GM19043 (cell line): ENCODE data around the gene TAF3.
"Not testable (repeated sequence)": the region's sequence is repeated elsewhere in the genome, so short reads cannot be mapped to it uniquely, and the experiment has no call there.

Experiments
- ATAC-seq: cut with Tn5 transposase; IDR thresholded peaks from one replicate; pipeline ENCODE4 v1.9.1; 2021; ENCODE audit warnings: low read depth; ENCODE audit not compliant: unreplicated experiment

Gene TAF3, protein sequence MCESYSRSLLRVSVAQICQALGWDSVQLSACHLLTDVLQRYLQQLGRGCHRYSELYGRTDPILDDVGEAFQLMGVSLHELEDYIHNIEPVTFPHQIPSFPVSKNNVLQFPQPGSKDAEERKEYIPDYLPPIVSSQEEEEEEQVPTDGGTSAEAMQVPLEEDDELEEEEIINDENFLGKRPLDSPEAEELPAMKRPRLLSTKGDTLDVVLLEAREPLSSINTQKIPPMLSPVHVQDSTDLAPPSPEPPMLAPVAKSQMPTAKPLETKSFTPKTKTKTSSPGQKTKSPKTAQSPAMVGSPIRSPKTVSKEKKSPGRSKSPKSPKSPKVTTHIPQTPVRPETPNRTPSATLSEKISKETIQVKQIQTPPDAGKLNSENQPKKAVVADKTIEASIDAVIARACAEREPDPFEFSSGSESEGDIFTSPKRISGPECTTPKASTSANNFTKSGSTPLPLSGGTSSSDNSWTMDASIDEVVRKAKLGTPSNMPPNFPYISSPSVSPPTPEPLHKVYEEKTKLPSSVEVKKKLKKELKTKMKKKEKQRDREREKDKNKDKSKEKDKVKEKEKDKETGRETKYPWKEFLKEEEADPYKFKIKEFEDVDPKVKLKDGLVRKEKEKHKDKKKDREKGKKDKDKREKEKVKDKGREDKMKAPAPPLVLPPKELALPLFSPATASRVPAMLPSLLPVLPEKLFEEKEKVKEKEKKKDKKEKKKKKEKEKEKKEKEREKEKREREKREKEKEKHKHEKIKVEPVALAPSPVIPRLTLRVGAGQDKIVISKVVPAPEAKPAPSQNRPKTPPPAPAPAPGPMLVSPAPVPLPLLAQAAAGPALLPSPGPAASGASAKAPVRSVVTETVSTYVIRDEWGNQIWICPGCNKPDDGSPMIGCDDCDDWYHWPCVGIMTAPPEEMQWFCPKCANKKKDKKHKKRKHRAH

DNA sequence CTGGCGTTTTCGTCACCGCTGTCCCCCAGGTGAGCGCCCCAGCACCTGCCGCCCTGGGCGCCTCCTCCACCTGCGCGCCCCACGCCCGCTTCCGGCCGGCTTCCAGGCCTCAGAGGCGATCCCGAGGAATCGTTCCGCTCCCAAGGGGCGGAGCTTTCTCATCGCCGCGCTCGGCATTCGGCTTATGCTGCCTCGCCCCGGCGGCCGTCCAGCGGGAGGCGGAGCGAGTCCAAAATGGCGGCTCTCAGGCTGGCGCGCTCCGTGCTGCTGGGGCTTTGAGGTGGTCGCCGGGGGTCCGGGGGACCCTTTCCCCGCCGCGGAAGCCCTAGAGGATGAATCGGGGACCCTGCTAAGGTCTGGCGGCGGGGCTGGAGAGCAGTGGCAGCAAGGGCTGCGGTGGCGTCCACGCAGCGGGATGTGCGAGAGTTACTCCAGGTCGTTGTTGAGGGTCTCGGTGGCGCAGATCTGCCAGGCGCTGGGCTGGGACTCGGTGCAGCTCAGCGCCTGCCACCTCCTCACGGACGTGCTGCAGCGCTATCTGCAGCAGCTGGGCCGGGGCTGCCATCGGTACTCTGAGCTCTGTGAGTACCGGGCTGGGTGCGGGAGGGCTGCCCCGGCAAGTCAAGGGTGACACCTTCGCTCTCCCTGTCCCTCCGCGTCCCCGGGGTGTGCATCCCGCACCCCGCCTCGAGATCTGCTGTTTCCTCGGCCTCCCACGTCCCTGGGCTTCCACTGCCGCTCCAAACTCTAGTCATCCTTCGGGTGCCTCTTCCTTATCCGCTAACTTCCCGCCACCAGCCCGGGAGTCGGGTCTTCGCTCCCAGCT lies at the start of gene TAF3:
Gene TAF3, plus strand, starts transcription at position 211 of the 826 bp plus-strand sequence. Its CDS starts 205 bp downstream, at position 416.
- ATAC-seq: peak; percentile 79

DNA sequence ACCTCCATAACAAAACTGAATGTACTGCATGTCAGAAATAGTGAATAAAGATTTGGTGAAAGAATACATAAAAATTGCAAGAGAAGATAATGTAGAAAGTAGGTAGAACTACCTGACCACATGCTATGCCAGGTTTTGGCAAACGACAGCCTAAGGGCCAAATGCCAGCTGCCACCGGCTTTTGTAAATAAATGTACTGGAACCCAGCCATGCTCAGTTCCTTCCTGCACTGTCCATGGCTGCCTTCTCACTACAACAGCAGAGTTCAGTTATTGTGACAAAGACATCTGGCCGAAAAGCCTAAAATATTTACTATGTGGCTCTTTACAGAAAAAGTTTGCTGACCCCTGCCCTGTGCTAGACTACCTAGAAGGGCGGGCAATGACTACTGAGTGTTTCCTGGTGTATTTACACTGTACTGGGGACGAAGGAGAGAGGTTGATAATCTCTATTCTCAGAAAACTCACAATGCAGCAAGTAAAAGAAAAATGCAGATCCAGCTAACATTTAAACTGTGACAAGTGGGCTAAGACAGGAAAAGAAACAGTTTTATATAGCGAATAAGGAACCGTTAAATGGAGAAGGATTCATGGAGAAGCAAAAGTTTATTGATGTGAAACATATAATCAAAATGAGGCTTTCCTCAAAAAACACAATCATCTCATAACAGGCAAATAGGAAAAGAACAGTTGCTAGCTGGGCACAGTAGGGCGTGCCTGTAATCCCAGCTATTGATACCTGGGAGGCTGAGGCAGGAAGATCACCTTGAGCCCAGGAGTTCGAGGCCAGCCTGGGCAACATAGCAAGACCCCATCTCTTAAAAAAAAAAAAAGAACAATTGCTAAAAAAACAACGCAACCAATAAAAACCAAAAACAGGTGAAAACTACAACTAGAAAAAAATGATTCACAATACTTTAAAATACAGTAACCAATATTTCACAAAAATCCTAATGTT lies 44.2 kb upstream of the TAF3 start:
- ATAC-seq: no peak

DNA sequence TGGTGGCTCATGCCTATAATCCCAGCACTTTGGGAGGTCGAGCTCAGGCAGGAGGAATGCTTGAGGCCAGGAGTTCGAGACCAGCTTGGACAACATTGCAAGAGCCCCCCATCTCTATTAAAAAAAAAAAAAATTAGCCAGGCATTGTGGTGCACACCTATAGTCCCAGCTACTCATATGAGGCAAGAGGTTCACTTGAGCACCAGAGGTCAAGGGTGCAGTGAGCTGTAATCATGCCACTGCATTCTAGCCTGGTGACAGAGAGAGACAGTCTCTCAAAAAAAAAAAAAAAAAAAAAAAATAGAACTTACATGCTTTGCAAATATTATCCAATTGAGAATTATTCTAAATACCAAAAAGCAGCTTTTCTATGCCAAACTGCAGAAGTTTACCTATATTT lies 41.5 kb upstream of the TAF3 start:
- no peak for ATAC-seq

DNA sequence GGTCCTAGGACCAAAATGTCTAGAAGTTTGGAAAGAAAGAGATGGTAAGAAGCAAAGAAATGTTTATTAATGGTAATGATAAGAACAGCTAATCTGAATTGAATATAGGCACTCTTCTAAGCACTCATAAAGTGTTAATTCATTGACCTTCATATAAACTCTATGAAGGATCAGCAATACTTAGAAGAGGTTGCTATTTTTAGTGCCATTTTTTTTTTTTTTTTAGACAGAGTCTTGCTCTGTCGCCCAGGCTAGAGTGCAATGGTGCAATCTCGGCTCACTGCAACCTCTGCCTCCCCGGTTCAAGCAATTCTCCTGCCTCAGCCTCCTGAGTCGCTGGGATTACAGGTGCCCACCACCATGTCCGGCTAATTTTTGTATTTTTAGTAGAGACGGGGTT lies 36.1 kb upstream of the TAF3 start:
- not testable (repeated sequence) for ATAC-seq

DNA sequence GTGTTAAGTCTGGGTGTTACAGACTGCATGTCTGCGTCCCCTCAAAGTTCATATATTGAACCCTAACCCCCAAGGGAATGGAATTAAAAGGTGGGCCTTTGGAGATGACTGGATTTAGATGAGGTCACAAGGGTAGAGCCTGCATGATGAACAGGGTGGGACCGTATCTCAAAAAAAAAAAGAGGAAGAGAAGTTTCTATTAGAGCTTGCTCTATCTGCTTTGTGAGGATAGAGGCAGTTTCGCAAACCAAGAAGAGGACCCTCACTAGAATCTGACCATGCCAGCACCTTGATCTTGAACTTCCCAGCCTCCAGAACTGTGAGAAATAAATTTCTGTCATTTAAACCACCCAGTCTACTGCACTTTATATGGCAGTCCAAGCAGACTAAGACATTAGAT lies 31.9 kb upstream of the TAF3 start:
- ATAC-seq: no peak

DNA sequence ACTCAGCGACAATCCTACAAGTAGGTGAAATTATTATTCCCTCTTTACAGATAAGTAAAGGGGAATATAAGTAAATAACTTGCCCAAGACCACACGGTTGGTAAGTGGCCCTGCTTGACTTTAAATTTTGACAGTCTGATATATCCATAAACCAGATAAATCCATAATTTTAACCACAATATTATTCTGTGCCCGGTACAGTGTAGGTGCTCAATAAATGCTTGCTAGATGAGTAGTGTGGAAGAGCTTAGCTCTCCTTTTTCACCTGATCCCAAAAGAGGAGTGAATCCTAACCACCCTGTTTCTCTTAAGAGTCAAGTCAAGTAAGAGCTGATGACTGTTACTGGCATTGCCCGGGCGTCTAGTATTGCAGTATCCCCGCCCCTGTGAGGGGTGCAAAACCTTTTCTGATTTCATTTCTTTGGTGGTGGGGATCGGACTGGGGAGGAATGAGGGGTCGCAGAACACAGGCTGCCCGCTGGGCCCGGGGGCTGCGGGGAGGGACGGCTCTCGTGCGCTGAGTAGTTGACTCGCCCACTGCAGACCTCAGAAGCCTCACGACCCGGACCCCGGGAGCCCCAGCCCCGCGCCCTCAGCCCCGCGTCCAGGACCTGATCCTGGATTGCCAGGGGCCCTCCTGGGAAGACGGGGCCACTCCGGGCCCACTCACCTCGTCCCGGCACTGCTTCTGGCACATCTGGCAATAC lies 31.0 kb upstream of the TAF3 start:
- peak; percentile 2 for ATAC-seq

DNA sequence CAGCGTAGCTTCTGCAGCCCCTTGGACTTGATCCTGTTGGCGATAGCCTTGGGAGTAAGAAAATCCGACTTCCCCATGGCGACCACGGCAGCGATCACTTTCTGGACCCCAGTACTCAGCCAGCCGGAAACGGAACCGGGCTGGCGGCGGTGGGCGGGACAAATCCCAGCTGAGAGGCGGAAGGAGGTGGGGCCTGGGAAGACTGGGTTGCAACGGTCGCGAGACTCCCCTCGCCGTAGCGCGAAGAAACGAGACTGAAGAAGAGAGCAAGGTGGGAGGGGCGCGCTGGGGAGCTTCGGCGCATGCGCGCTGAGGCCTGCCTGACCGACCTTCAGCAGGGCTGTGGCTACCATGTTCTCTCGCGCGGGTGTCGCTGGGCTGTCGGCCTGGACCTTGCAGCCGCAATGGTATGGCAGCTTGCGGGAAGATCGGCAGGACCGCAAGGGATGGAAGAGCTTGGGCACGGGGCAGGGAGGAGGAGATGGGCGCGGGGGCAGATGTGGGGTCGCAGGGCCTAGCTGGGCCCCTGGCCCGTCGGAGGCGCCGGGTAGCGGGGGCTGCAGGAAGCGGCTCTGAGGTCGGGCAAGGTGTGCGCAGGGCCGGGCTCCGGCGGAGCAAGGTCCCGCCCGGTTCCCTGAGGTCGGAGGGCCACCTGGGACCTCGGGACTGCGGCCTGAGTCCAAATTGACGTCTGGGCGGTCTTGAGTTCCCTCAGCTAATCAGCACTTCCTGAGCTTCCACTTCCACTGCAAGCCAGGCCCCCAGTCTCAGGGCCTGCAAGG lies 30.3 kb upstream of the TAF3 start, which contains the start of the genes ATP5F1C and KIN:
Gene ATP5F1C, plus strand, starts transcription at position 321 of the 782 bp plus-strand sequence. Its CDS starts 31 bp downstream, at position 352.
Gene KIN, minus strand, starts transcription at position 137 of the 782 bp plus-strand sequence. Its CDS starts 60 bp downstream, at position 77.
- peak; percentile 88 for ATAC-seq

DNA sequence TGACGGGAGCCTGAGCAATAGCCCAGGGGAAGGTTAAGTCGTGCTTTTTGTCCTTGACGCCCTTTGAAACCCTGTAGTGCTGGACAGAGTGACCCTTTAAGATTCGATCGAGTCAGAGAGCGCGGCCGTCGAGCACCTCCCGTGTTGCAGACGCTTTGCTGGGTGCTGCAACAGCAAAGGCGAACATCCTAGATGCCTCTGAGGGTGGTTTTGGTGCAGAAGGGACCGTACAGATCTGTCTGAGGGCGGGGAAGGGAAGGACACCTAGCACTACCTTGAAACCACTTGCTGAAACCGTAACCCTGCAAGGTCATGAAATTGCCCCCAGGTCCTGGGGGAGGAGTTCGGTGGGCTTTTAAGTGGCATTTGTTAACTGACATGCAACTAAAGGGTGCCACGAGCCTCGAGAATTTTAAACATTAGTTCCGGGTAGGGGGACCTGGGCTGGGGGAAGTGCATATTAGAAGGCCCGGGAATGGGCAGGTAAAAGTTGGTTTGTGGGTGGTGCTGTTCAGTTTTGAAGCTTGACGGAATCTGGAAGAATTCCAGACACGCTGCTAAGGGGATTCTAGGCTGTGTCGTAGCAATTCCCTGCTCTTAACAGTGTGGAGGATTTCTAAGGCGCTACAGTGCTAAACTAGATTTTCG lies 29.5 kb upstream of the TAF3 start:
- ATAC-seq: peak; percentile 6

DNA sequence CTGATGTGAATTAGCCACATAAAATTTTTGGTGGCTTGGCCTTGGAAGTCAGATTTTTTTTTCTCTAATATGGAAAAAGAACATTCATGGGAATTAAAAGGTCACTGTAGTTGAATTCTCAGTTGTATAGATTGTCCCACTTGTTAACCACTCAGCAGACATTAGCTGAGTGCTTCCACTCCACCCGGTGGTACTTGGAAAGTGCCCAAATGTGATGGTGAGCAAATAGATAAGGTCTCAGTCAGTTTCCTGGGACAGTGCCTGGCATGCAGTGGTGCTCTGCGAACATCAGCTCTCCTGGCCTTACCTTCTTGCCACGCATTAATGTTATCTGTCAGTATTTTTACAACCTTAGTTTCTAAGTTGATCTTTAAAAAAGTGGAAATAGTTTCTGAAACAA lies 28.9 kb upstream of the TAF3 start:
- ATAC-seq: no peak

DNA sequence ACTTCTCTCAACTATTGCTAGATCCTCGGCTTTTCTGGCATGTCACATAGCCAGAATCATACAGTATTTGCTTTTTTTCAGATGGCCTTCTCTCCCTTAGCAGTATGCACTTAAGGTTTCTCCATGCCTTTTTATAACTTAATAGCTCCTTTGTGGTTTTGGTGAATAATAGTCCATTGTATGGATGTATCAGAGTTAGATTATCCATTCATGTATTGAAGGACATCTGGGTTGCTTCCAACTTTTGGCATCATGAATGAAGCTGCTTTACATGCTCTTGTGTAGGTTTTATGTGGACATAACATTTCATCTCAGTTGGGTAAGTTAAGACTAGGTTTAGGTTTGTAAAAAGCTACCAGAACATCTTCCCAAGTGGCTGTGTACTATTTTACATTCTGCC lies 25.8 kb upstream of the TAF3 start:
- ATAC-seq: no peak

DNA sequence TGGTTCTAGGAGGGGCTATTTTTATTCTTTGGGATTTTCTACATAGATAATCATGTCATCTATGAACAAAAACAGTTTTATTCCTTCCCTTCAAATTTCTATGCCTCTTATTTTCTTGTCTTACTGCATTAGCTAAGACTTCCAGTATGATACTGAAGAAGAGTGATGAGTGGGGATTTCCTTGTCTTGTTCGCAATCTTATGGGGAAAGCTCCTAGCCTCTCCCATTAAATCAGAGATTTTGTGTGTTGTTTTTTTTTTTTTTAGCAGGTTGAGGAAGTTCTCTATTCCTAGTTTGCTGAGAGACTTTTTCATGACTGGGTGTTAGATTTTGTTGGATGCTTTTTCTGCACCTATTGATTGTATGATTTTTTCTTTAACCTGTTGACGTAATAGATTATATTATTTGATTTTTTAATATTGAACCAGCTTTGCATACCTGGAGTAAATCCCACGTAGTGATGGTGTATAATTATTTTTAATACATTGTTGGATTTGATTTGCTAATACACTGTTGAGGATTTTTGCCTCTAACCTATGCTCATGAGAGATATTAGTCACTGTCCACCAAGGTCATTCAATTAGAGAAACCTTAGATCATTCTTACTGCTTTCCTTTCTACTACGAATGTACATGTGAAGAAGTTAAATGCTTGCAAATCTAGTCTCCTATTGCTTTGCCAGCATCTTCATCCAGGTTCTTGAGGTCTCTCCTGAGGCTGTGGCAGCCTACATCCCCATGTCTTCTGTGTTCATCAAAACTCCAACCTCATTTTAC lies 23.9 kb upstream of the TAF3 start:
- no peak for ATAC-seq

DNA sequence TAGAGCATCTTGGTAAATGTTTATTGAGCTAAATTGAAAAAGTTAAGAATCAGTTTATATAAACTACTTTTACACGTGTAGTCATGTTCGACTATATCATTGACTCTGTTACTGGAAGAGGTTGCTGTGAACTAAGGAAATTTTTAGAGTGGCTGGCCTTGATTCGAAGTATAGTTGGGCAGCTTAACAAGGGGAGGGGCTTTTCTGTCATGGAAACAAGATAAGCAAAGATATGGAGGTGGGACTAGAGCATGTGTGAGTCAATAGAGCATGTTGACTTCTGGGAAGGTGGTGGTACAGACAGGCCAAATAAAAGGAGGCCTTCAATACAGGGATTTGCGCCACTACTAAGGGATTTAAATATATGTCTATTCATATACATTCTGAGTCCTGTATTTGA lies 22.7 kb upstream of the TAF3 start:
- no peak for ATAC-seq

DNA sequence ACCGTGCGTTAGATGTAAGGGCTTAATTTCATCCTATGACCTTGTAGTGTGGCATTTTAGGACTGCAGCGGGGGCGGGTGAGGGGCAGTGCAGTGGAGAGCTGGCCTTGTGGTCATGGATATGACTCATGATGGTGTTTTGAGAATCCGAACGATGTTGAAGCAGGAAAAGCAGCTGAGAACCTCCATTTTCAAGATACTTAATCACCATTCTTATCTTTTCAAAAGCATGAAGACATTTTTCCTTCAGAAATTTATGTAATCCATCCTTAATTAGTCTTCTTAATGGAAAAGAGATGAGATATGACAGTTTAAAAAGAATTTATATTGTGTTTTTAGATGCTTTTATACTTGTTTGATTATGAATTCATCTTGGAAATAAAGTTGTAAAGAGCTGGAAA lies 20.7 kb upstream of the TAF3 start:
- ATAC-seq: no peak

DNA sequence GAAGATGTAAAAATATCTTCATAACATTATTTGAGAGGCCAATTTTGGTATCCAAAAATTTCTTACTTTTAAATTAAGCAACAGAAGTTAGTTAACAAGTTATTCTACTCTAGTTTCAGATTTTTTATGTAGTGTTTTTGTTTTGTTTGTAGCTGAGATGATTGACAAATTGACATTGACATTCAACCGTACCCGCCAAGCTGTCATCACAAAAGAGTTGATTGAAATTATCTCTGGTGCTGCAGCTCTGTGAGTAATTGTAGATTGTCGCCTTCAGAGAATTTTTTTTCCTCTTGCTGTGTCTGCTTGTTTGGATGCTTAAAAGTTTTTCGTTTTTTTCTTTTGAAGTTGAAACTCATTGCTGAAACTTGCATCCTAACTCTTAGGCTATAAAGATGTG lies 15.7 kb upstream of the TAF3 start:
- ATAC-seq: no peak

DNA sequence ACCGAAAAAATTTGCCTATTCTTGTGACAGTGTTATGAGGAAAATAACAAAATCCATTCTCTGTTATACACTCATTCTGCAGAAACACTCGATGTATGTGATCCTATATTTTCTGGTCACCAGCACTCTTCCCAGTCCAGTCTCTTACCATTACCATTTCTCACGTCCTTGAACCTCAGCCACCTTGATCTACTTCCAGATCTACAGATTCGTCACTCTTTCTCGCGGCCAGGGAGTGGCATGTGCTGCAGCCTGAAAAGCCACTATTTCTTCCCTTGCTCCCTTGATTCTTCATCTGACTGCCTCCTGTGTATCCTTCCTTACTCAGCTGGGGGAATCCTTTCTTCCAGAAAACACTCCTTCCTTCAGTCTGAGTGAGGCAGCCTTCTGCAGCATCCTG lies 14.1 kb upstream of the TAF3 start:
- ATAC-seq: no peak

DNA sequence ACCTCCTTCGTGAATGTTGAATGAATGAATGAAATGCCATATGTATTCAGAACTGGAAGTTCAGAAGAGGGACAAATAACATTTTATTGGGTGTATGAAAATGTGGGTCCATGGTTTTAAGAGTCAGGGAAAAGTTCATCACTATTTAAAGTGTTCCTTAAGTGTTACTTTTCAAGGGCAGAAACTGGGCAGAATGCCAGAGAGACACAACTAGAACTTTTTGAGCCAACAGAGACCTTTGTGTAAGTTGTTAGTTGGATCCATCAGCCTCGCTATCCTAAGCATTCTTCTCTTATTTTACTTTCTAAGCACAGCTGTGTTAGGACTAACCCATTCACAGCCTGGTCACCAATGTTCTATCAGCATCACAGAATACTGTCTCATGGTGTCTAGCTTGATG lies 13.6 kb upstream of the TAF3 start:
- ATAC-seq: no peak
